ENCODE data around the gene OTC. TPM values are rescaled to one million over a fixed set of nuclear protein-coding genes. Genes with fewer than 3 reads are reported as not detected.

Gene OTC
- total and polyA plus RNA-seq, 8 donors = 1.3 TPM; not detected in 7

DNA sequence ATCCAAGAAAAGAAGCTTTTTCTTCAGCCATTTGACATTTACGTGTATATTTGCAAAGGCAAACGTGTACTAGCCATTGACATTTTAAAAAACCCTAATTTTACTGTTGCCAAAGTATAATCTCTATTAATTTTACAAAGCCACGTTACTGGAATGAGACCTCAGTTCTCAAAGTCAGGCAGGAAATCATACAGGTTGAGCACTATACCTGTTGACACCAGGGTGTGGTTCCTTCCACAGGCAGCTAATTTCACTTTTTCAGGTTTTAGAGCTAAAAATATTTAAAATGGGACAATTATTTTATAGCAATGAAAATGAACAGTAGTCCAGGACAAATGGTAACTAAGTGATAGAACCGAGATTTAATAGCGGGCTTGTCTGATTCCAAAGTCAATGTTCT is 31.6 kb upstream of the OTC start:
- H3K27me3 ChIP-seq = no peaks in the 10 kb centered on the region
- no peak for DNase-seq
- no peaks in the 10 kb centered on the region for H3K9me3 ChIP-seq
- TF ChIP-seq POLR2AphosphoS5 (IDR thresholded peaks at IDR 0.05) (no peak), POLR2A (IDR thresholded peaks at IDR 0.05) (no peak), EP300 (IDR thresholded peaks at IDR 0.05) (no peak)
- TF ChIP-seq, protein P1, sequence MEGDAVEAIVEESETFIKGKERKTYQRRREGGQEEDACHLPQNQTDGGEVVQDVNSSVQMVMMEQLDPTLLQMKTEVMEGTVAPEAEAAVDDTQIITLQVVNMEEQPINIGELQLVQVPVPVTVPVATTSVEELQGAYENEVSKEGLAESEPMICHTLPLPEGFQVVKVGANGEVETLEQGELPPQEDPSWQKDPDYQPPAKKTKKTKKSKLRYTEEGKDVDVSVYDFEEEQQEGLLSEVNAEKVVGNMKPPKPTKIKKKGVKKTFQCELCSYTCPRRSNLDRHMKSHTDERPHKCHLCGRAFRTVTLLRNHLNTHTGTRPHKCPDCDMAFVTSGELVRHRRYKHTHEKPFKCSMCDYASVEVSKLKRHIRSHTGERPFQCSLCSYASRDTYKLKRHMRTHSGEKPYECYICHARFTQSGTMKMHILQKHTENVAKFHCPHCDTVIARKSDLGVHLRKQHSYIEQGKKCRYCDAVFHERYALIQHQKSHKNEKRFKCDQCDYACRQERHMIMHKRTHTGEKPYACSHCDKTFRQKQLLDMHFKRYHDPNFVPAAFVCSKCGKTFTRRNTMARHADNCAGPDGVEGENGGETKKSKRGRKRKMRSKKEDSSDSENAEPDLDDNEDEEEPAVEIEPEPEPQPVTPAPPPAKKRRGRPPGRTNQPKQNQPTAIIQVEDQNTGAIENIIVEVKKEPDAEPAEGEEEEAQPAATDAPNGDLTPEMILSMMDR (IDR thresholded peaks at IDR 0.05) = no peak
- no peak overlapping the region for H3K4me3 ChIP-seq
- 75 to 90% (median 87%) methylated on average over 5 of the region's 5 CpGs for WGBS, 5 donors
- intact Hi-C loops (cut with DNase I; ENCODE audit: low total_unique reads) = no loop called here
- H3K27ac ChIP-seq = no peak overlapping the region
- peaks cover 0 to 3% (median 1%) of the 10 kb centered on the region in 4 donors for H3K4me1 ChIP-seq
- H3K36me3 ChIP-seq = peaks cover 0 to 9% (median 6%) of the 10 kb centered on the region in 4 donors

- intact Hi-C loops (cut with DNase I; ENCODE audit: low total_unique reads) = no loop called here
- no peak for TF ChIP-seq POLR2AphosphoS5 (IDR thresholded peaks at IDR 0.05)
- no peak for TF ChIP-seq POLR2A (IDR thresholded peaks at IDR 0.05)
- TF ChIP-seq, protein P1 (IDR thresholded peaks at IDR 0.05) = no peak
- TF ChIP-seq EP300 (IDR thresholded peaks at IDR 0.05) = no peak
- H3K4me3 ChIP-seq = peak overlapping the region; percentile 49 to 69 (median 63)
These were observed 26.3 kb upstream of the OTC start for GRCh38 chrX:38326086-38326485.

DNA sequence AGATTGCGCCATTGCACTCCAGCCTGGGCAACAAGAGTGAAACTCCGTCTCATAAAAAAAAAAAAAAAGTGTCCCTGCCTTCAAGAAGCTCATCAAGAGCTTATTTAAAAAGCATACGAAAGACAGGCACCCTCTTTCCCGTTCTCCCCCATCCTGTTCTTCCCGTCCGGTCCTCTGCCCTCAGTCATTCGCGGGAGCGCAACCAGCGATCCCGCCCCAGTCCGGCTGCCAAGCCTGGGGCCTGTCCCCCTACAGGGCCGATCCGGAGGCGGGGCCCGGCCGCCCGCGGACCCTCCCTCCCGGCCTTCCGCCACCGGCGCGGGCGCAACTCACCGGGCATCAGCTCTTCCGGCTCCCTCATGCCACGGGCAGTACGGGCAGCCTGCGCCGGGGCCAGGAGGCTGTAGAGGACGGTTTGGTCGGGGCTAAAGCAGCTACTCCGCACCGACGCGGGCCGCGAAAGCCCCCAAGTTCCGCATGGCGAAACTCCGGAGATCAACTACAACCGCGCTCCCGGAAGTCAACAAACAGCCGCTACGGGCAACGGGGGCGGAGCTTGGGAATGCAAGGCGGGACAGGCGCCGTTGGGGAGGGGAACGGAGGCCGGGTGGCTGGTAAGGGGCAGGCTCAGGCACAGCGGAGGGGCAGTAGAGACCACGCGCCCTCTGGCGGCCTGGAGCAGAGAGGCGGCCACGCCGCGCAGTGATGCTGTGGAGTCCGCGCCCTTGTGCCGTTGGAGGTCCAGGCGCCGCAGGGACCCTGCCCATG is 25.2 kb upstream of the OTC start, which contains the start of gene RPGR:
Gene RPGR (minus strand): TSS at position 503 of the 768 bp plus-strand sequence. CDS start 142 bp downstream, at position 361.
- peaks cover 0 to 3% (median 0%) of the 10 kb centered on the region in 4 donors for H3K9me3 ChIP-seq
- H3K36me3 ChIP-seq = no peaks in the 10 kb centered on the region
- peaks cover 0 to 3% (median 0%) of the 10 kb centered on the region in 3 donors for H3K27me3 ChIP-seq
- TF ChIP-seq POLR2A (IDR thresholded peaks at IDR 0.05) (peak in 1 of 4 donors; percentile 9), EP300 (IDR thresholded peaks at IDR 0.05) (no peak), POLR2AphosphoS5 (IDR thresholded peaks at IDR 0.05) (peak; percentile 47 to 83 (median 58))
- TF ChIP-seq, protein P1 (IDR thresholded peaks at IDR 0.05) = peak in 5 of 7 experiments; percentile 54 to 76 (median 64)
- intact Hi-C loops (cut with DNase I; ENCODE audit: low total_unique reads) = no loop called here
- peak; percentile 93 to 97 for DNase-seq
- peaks cover 0 to 19% (median 6%) of the 10 kb centered on the region in 4 donors for H3K4me1 ChIP-seq
- H3K27ac ChIP-seq = peak within 1 kb of the TSS; percentile 84 to 90 (median 85)
- H3K4me3 ChIP-seq = peak within 1 kb of the TSS; percentile 49 to 69 (median 63)
- 0 to 41% (median 6%) methylated on average over 10 to 67 of the region's 67 CpGs for WGBS, 5 donors

More at GRCh38 chrX:38326086-38326485, 26.3 kb upstream of the OTC start:
- H3K27me3 ChIP-seq = peaks cover 0 to 3% (median 0%) of the 10 kb centered on the region in 3 donors
- 43 to 65% (median 62%) methylated on average over 3 of the region's 3 CpGs for WGBS, 5 donors
- H3K9me3 ChIP-seq = peaks cover 0 to 3% (median 0%) of the 10 kb centered on the region in 4 donors
- peaks cover 0 to 3% (median 0%) of the 10 kb centered on the region in 4 donors for H3K36me3 ChIP-seq
- peak in 1 of 2 donors; percentile 4 for DNase-seq
- peaks cover 0 to 19% (median 6%) of the 10 kb centered on the region in 4 donors for H3K4me1 ChIP-seq
- H3K27ac ChIP-seq = peak overlapping the region in 4 of 5 donors; percentile 85 to 90 (median 86)

- Histone ChIP-seq H3K4me1 (peaks cover 0 to 19% (median 6%) of the 10 kb centered on the region in 4 donors), H3K9me3 (peaks cover 0 to 3% (median 0%) of the 10 kb centered on the region in 4 donors), H3K36me3 (no peaks in the 10 kb centered on the region), H3K27me3 (peaks cover 0 to 3% (median 0%) of the 10 kb centered on the region in 3 donors), H3K4me3 (peak overlapping the region; percentile 49 to 69 (median 63)), H3K27ac (peak overlapping the region; percentile 84 to 90 (median 85))
- TF ChIP-seq POLR2AphosphoS5 (IDR thresholded peaks at IDR 0.05) = no peak
- TF ChIP-seq, protein P1 (IDR thresholded peaks at IDR 0.05) = no peak
- no peak for TF ChIP-seq POLR2A (IDR thresholded peaks at IDR 0.05)
- no peak for TF ChIP-seq EP300 (IDR thresholded peaks at IDR 0.05)
- intact Hi-C loops (cut with DNase I; ENCODE audit: low total_unique reads) = no loop called here
- WGBS, 5 donors = 6 to 39% (median 16%) methylated on average over 2 to 4 of the region's 4 CpGs
- DNase-seq = no peak
These were observed 24.7 kb upstream of the OTC start for GRCh38 chrX:38327775-38328081.

Data from stomach (tissue), 9 donors.